ENCODE results near the gene LRFN2. TPM values are rescaled to one million over a fixed set of nuclear protein-coding genes. Genes with fewer than 3 reads are reported as not detected.

Gene LRFN2
- total RNA-seq, 4 donors from 2014 or later: 0.83 TPM; not detected in 3

- Histone ChIP-seq H3K4me1 (no peaks in the 10 kb centered on the region), H3K36me3 (no peaks in the 10 kb centered on the region), H3K4me3 (no peak overlapping the region), H3K27me3 (no peaks in the 10 kb centered on the region), H3K27ac (no peak overlapping the region), H3K9me3 (no peaks in the 10 kb centered on the region)
- TF ChIP-seq POLR2A (IDR thresholded peaks at IDR 0.05) (no peak), CTCF (IDR thresholded peaks at IDR 0.05) (no peak)
- DNase-seq: peak in 1 of 3 donors; percentile 15
Measured at GRCh38 chr6:40536442-40536841, 50.7 kb downstream of the LRFN2 start.

- Histone ChIP-seq H3K9me3 (no peaks in the 10 kb centered on the region), H3K36me3 (no peaks in the 10 kb centered on the region), H3K27ac (no peak overlapping the region), H3K4me1 (no peaks in the 10 kb centered on the region), H3K4me3 (no peak overlapping the region), H3K27me3 (no peaks in the 10 kb centered on the region)
- TF ChIP-seq CTCF (IDR thresholded peaks at IDR 0.05): no peak
- no peak for TF ChIP-seq POLR2A (IDR thresholded peaks at IDR 0.05)
- DNase-seq: peak in 1 of 3 donors; percentile 7
Measured at GRCh38 chr6:40535819-40536380, 51.3 kb downstream of the LRFN2 start.

- Histone ChIP-seq H3K4me3 (no peak overlapping the region), H3K9me3 (no peaks in the 10 kb centered on the region), H3K27me3 (no peaks in the 10 kb centered on the region), H3K27ac (no peak overlapping the region), H3K36me3 (no peaks in the 10 kb centered on the region), H3K4me1 (no peaks in the 10 kb centered on the region)
- no peak for DNase-seq
- TF ChIP-seq CTCF (IDR thresholded peaks at IDR 0.05) (no peak), POLR2A (IDR thresholded peaks at IDR 0.05) (no peak)
Measured at GRCh38 chr6:40535110-40535818, 51.9 kb downstream of the LRFN2 start.

DNA sequence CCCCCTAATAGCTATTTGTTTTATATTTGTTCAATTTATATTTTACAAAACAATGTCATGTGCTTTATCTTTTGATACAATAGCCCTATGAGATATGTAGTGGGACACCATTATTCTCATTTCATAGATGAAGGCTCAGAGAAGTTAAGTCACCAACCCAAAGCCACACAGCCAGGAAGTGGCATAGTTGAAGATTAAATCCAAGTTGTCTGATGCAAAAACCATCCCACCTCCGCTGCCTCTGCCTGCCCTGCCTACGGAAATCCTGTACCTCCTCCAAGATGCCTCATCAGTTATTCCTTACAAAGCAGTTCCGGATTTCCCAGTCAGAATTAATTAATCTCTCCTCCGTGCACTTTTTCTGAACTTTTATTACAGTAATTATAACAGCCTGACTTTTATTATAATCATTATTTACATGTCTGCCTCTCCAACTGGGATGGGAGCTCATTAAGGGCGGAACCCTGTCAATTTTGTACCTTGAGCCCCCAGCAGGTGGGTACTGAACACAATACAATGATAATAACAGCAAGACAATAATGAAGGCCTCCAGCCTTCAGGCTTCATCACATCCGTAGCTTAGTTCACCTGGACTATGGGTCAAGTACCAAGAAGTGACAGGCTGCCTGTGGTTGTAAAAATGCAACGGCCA is 54.7 kb downstream of the LRFN2 start:
- Histone ChIP-seq H3K36me3 (no peaks in the 10 kb centered on the region), H3K27ac (no peak overlapping the region), H3K4me3 (no peak overlapping the region), H3K4me1 (no peaks in the 10 kb centered on the region), H3K9me3 (no peaks in the 10 kb centered on the region), H3K27me3 (no peaks in the 10 kb centered on the region)
- no peak for DNase-seq
- TF ChIP-seq POLR2A (IDR thresholded peaks at IDR 0.05) (no peak), CTCF (IDR thresholded peaks at IDR 0.05) (no peak)

DNA sequence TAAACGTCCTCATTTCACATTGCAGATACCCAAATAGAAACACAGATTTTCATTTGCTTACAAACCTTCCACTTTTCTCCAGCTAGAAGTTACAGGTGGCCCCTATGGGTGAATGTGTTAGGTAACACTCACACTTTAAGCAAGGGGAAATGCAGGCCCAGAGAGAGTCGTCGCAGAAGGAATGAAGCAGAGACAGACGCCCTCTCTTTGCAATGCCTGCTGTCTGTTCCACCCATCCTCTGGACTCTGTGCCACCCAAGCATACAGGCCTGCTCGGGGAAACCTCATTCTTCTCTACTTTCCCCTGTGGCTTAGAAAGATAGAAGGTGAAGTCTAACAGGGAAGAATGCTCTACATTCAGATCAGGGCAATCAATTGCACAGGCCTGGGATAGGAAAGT is 57.2 kb downstream of the LRFN2 start:
- Histone ChIP-seq H3K4me3 (no peak overlapping the region), H3K9me3 (no peaks in the 10 kb centered on the region), H3K36me3 (no peaks in the 10 kb centered on the region), H3K27ac (no peak overlapping the region), H3K4me1 (no peaks in the 10 kb centered on the region), H3K27me3 (no peaks in the 10 kb centered on the region)
- TF ChIP-seq POLR2A (IDR thresholded peaks at IDR 0.05) (no peak), CTCF (IDR thresholded peaks at IDR 0.05) (no peak)
- no peak for DNase-seq
